ENCODE data around the gene RBKS. TPM values are rescaled to one million over a fixed set of nuclear protein-coding genes. Genes with fewer than 3 reads are reported as not detected.
A peak's percentile ranks its signal among the peaks of the same experiment; 100 is the strongest.

Gene RBKS
- polyA plus RNA-seq, 3 donors = 7.9 to 8.9 (median 8.2) TPM

DNA sequence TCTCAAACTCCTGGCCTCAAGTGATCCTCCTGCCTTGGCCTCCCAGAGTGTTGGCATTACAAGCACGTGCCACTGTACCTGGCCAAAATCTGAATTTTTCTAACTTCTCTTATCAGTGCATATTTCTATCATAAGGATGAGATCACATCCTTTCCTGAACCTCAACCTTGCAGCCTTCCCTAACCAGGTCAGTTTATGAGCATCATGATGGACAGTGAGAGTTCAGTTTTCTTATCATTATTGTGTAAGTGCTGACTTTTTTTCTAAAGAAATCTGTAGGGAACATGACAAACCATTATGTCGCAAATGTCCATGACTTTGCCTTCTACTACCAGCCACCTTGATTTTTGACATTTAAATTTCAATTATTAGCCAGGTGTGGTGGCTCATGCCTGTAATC is 87.1 kb downstream of the RBKS start:
- DNase-seq (ENCODE audit: low read depth in 3 of 3, low spot score in 2 of 3) = no peak

- DNase-seq (ENCODE audit: low read depth in 3 of 3, low spot score in 2 of 3) = no peak
Observed at GRCh38 chr2:27802547-27802946, 87.6 kb downstream of the RBKS start.

GRCh38 chr2:27800856-27801255 is 89.3 kb downstream of the RBKS start:
- DNase-seq (ENCODE audit: low read depth in 3 of 3, low spot score in 2 of 3) = no peak

GRCh38 chr2:27799646-27800010 is 90.6 kb downstream of the RBKS start:
- DNase-seq (ENCODE audit: low read depth in 3 of 3, low spot score in 2 of 3) = no peak

DNA sequence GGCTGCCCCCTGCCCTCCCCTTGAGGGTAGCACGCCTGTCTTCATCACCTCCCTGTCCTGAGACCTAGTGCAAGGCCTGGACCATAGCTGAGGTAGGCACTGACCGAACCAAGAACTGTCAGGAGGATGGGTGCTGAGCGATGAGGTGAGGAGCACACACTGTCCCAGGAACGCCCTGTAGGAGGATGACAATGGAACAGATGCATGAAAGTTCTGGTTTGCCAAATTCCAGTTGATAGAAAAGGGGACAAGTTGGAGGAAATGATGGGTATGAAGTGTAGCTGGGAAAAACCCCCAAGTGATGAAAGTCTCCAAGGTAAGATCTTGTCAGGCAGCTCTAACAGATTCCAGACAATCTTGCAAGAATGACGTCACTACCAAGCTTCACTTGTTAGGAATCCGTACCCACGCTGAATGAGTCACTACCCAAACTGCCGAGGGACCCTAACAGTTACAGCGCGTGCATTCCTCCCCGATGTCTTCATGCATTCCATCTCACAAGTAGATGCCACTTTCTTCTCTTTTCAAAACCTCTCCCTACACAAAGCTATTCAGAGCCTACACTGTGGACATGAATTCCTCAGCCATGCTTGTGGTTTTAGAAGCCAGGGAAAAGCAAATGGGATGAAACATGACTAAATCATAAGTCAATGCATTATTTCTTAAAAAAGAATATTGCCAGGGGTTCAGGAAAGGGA is 91.1 kb downstream of the RBKS start:
- no peak for DNase-seq (ENCODE audit: low read depth in 3 of 3, low spot score in 2 of 3)

GRCh38 chr2:27798486-27798885 is 91.7 kb downstream of the RBKS start:
- no peak for DNase-seq (ENCODE audit: low read depth in 3 of 3, low spot score in 2 of 3)

- no peak for DNase-seq (ENCODE audit: low read depth in 3 of 3, low spot score in 2 of 3)
Observed at GRCh38 chr2:27797841-27798240, 92.3 kb downstream of the RBKS start.

- DNase-seq (ENCODE audit: low read depth in 3 of 3, low spot score in 2 of 3) = no peak
Observed at GRCh38 chr2:27796791-27797765, 93.1 kb downstream of the RBKS start.

DNA sequence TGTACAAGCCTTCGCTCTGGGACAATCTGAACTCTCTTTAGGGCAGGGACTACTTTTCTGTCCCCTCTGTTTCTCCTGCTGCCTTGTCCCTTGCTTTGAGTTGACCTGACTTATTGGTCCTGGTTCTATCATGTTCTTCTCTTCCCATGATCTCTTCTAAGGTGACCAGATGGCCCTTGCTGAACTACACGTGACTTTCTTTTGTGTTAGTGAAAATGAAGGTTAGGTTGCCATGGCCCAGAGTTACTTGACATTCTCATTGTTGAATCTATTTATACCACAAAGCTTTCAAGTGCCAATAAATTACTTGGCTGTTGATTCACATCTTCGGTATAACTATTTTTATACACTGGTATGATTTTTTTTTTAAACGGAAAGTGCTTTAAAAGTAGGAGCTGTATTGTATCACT is 94.3 kb downstream of the RBKS start:
- no peak for DNase-seq (ENCODE audit: low read depth in 3 of 3, low spot score in 2 of 3)

GRCh38 chr2:27795093-27795834 is 94.9 kb downstream of the RBKS start:
- no peak for DNase-seq (ENCODE audit: low read depth in 3 of 3, low spot score in 2 of 3)

GRCh38 chr2:27792759-27793158 is 97.4 kb downstream of the RBKS start:
- no peak for DNase-seq (ENCODE audit: low read depth in 3 of 3, low spot score in 2 of 3)

GRCh38 chr2:27790796-27791195 is 99.4 kb downstream of the RBKS start:
- no peak for DNase-seq (ENCODE audit: low read depth in 3 of 3, low spot score in 2 of 3)

GRCh38 chr2:27782701-27783100 is 107.5 kb downstream of the RBKS start:
- no peak for DNase-seq (ENCODE audit: low read depth in 3 of 3, low spot score in 2 of 3)

DNA sequence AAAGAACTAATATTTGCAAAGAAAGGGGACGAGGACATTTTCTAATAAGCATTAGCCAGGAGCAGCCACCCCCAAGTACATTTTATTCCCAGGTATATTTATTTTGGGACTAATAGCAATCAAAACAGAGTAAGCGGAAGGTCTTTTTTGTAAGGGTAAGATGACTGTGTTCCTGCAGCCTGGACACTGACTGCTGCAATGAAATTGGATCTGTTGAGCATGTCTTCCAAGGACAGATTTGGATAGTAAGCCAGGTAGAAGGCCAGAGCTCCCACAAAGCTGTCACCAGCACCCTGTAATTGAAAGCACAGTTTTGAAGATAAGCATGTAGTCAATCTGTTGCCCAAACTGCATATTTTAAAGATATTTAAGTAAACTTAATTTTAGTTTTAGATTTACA is 108.7 kb downstream of the RBKS start:
- DNase-seq (ENCODE audit: low read depth in 3 of 3, low spot score in 2 of 3) = no peak

DNA sequence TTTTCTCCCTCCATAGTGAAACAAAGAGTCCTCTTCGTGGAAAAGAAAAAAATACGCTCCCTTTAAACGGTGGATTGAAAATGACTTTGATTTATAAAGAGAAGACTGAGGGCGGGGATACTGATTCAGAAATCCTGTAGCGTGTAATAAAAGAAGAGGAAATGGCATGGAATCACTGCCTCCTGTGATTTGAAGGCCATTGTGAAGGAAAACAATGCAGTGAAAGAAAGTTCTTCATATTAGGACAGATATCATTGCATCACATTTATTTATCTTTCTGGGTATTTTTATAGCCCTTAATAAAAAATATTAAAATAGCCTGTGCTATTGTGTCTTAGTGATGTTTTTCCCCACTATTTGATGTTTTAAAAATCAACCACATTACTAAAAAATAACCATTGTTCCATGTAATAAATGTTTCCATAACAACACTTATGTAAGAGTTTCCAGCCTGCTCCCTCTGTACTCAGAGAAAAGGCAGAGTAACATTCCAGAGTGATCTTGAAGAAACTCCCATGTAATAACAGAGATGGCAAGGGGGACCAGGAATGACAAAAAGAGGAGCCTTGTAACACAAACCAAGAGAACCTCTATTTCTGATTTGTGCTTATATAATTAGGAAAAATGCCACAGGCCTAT is 110.7 kb downstream of the RBKS start:
- DNase-seq (ENCODE audit: low read depth in 3 of 3, low spot score in 2 of 3) = no peak

- DNase-seq (ENCODE audit: low read depth in 3 of 3, low spot score in 2 of 3) = no peak
Observed at GRCh38 chr2:27776696-27777095, 113.5 kb downstream of the RBKS start.

DNA sequence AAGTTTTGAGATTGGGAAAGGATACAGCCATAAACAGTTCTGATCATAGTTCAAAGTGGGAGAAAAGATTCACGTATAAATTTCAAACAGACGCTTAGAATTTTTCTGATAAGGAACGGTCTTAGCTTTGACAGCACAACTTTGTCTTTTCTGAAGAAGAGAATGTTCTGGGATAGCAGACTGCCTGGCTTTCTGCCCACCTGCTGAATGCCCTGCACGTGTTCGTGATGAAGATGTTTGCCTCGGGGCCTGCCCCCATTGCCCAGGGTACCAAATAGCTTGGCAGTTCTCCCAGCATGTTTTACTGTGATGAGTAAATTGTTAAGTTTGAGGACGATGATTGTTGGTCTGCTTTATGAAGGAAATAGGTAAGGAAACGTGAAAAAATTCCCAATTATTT is 114.1 kb downstream of the RBKS start:
- DNase-seq (ENCODE audit: low read depth in 3 of 3, low spot score in 2 of 3) = no peak

DNA sequence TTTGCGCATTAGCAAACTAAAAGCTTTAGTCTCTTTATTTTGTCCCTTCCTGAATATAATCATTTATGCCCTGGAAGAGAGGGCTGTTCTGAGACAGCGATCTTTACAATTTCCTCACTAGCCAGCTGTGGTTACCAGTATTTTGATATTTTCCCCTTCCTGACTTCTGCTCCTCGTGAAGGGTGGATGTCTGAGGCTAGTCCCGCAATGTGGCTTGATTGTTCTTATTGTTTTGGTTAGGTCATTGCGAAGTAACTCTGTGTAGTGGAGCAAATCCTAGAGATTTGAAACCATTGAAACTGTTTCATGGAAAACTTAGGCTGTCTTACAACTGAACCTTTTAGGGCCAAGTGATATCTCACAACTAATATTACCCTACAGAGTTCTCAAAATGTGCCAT is 116.2 kb downstream of the RBKS start:
- DNase-seq (ENCODE audit: low read depth in 3 of 3, low spot score in 2 of 3) = no peak

DNA sequence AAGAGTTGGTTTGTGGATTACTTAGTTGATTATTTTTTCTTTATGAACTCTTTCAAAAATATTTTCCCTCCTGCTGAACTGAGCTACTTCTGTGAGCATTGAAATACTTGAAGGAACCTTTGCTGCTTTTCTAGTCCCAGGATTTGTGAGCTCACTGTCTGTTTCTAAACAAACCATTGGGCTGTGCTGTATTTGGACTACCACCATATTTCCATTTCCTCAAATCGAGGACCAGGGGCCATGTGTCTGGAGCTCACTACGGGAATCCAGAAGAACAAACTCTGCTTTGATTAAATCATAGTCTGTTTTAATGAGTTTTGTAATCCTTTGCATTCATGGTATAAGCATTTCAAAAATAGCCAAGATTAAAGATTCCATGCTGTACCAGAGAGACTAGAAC is 117.4 kb downstream of the RBKS start:
- DNase-seq (ENCODE audit: low read depth in 3 of 3, low spot score in 2 of 3) = no peak

GRCh38 chr2:27771548-27772335 is 118.4 kb downstream of the RBKS start, which contains the start of gene MRPL33:
Gene MRPL33 (plus strand): TSS chr2:27771719. CDS start chr2:27771778, 59 bp downstream.
- peak; percentile 88 to 94 (median 90) for DNase-seq (ENCODE audit: low read depth in 3 of 3, low spot score in 2 of 3)
